ENCODE data around the gene NFIA. TPM values are rescaled to one million over a fixed set of nuclear protein-coding genes. Genes with fewer than 3 reads are reported as not detected.

NFIA gene
- total RNA-seq, 1 experiment from 2014 or later, result 20.9 TPM

- no peaks in the 10 kb centered on the region for H3K36me3 ChIP-seq (ENCODE audit: control insufficient read depth, insufficient read depth, low read length)
- ChIA-PET POLR2A (no interaction called here), CTCF (no interaction called here)
- no peaks in the 10 kb centered on the region for H3K9me3 ChIP-seq (ENCODE audit: control insufficient read depth, insufficient read depth, low read depth, low read length)
- H3K27ac ChIP-seq (ENCODE audit: low read length), result peak overlapping the region; percentile 34; the same call in 1 of the 2 replicates
- DNase-seq (ENCODE audit: low read depth, low spot score) (no peak), ATAC-seq (peak; percentile 63; the same call in 1 of the 2 replicates)
- H3K27me3 ChIP-seq (ENCODE audit: control insufficient read depth, insufficient read depth, low read length), result no peaks in the 10 kb centered on the region
- TF ChIP-seq POLR2AphosphoS5 (IDR thresholded peaks at IDR 0.05; ENCODE audit: low read depth, low read length) (no peak), TCF7L2 (IDR thresholded peaks at IDR 0.05; ENCODE audit: low read depth, low read length) (peak; percentile 85), REST (IDR thresholded peaks at IDR 0.05; ENCODE audit: insufficient read depth in 1 of 2, low read depth in 2 of 2, low read length in 1 of 2) (no peak), SIN3A (IDR thresholded peaks at IDR 0.05; ENCODE audit: borderline replicate concordance, insufficient read depth, low read depth, low read length) (no peak)
- TF ChIP-seq, protein P1, sequence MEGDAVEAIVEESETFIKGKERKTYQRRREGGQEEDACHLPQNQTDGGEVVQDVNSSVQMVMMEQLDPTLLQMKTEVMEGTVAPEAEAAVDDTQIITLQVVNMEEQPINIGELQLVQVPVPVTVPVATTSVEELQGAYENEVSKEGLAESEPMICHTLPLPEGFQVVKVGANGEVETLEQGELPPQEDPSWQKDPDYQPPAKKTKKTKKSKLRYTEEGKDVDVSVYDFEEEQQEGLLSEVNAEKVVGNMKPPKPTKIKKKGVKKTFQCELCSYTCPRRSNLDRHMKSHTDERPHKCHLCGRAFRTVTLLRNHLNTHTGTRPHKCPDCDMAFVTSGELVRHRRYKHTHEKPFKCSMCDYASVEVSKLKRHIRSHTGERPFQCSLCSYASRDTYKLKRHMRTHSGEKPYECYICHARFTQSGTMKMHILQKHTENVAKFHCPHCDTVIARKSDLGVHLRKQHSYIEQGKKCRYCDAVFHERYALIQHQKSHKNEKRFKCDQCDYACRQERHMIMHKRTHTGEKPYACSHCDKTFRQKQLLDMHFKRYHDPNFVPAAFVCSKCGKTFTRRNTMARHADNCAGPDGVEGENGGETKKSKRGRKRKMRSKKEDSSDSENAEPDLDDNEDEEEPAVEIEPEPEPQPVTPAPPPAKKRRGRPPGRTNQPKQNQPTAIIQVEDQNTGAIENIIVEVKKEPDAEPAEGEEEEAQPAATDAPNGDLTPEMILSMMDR (IDR thresholded peaks at IDR 0.05), result no peak
- H3K4me3 ChIP-seq (ENCODE audit: low read depth in 2 of 2, low read length in 2 of 2), result no peak overlapping the region
- in situ Hi-C loops (cut with HindIII; ENCODE audit: low pct_unique_long_range_greater_than_20kb, low sequenced_read_pairs) (no loop called here), intact Hi-C loops (cut with micrococcal nuclease; ENCODE audit: unreplicated experiment) (no loop called here)
- H3K4me1 ChIP-seq (ENCODE audit: control insufficient read depth, insufficient read depth, low read length), result peaks cover 20% of the 10 kb centered on the region
- BruUV-seq (replicated peaks), result no TSS peak
These were observed 161.8 kb downstream of the NFIA start for GRCh38 chr1:61244114-61244513.

DNA sequence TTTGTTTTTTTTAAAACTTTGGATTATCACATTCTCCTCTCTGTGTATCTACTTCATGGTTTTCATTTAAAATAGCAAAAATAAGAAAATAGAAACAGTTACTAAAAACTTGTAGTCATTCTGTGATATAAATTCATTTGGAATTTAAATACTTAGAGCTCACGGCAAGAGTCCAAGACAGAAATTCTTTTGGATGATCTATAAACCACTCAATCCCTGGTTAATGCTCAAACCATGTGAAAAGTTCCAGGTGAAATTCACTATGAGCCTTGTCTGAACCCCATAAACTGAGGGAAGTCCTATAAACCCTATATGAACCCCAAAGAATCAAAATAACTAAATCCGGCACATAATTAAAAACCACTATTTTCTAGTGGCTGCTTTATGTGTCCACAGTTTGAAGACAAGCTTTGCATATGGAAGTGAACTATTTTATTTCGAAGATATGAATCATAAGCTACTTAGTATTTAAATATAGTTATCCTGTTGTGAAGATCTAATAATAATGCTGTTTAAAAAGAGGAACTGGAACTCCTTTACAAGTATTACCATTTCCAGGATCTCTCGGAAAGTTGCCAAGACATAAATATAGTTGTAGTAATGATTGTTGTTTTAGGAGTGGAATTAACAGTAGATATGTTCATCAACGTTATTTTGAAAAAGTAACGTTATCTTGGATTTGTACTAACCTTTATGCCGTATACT, 163.5 kb downstream of the NFIA start:
- in situ Hi-C loops (cut with HindIII; ENCODE audit: low pct_unique_long_range_greater_than_20kb, low sequenced_read_pairs) (no loop called here), intact Hi-C loops (cut with micrococcal nuclease; ENCODE audit: unreplicated experiment) (no loop called here)
- DNase-seq (ENCODE audit: low read depth, low spot score), result no peak
- ChIA-PET POLR2A (no interaction called here), CTCF (no interaction called here)
- Histone ChIP-seq H3K4me3 (ENCODE audit: low read depth in 2 of 2, low read length in 2 of 2) (no peak overlapping the region), H3K27me3 (ENCODE audit: control insufficient read depth, insufficient read depth, low read length) (no peaks in the 10 kb centered on the region), H3K36me3 (ENCODE audit: control insufficient read depth, insufficient read depth, low read length) (no peaks in the 10 kb centered on the region), H3K9me3 (ENCODE audit: control insufficient read depth, insufficient read depth, low read depth, low read length) (no peaks in the 10 kb centered on the region), H3K4me1 (ENCODE audit: control insufficient read depth, insufficient read depth, low read length) (peaks cover 20% of the 10 kb centered on the region), H3K27ac (ENCODE audit: low read length) (no peak overlapping the region)
- no TSS peak for BruUV-seq (replicated peaks)
- TF ChIP-seq, protein P1 (IDR thresholded peaks at IDR 0.05), result no peak
- TF ChIP-seq TCF7L2 (IDR thresholded peaks at IDR 0.05; ENCODE audit: low read depth, low read length), result no peak
- no peak for ATAC-seq

Data from Panc1 (cell line).